HepG2 (cell line): ENCODE results near the gene OR5K2. TPM values are rescaled to one million over a fixed set of nuclear protein-coding genes. Genes with fewer than 3 reads are reported as not detected.

Experiments used
- CC2D1A ChIP-seq: sonication (generic); formaldehyde crosslinking; IDR thresholded peaks from 2 replicates; pipeline ENCODE4 v1.8.1; 2023; ENCODE audit warnings: mild to moderate bottlenecking, missing genetic modification reagents
- EP300 ChIP-seq, 3 experiments: sonication (generic) in 1 of 3; formaldehyde crosslinking in 1 of 3; IDR thresholded peaks; 2 replicates each; pipeline versions ENCODE4 v1.5.1 to v1.6.1; 2011 to 2020; ENCODE audit warnings: low read depth in 2 of 3, low read length in 2 of 3, borderline replicate concordance in 1 of 3, improper control_type of control experiment in 1 of 3, mild to moderate bottlenecking in 1 of 3, missing genetic modification reagents in 1 of 3, moderate library complexity in 1 of 3
- HNF4A ChIP-seq: sonication (generic); formaldehyde crosslinking; IDR thresholded peaks from 2 replicates; pipeline ENCODE4 v1.4.0; 2020; ENCODE audit warnings: missing genetic modification reagents
- KLF16 ChIP-seq, 2 experiments: sonication (generic) in 1 of 2; formaldehyde crosslinking in 1 of 2; IDR thresholded peaks; 2 replicates each; pipeline versions ENCODE4 v1.6.1 to v1.8.0; 2016 to 2023; ENCODE audit warnings: missing genetic modification reagents in 2 of 2, missing compliant biosample characterization in 1 of 2
- NCOR1 ChIP-seq: fragments of 200-600 bp; sonication (generic); IDR thresholded peaks from 2 replicates; pipeline ENCODE4 v1.7.0; 2017; ENCODE audit warnings: antibody characterized with exemption, low read length, borderline replicate concordance
- NR2F2 ChIP-seq: IDR thresholded peaks from 2 replicates; pipeline ENCODE4 v1.6.1; 2012; ENCODE audit warnings: low read depth, inconsistent platforms, borderline replicate concordance
- SALL1 ChIP-seq: sonication (generic); formaldehyde crosslinking; IDR thresholded peaks from 2 replicates; pipeline ENCODE4 v1.8.0; 2022; ENCODE audit warnings: mild to moderate bottlenecking, missing genetic modification reagents
- SNAPC2 ChIP-seq: sonication (generic); formaldehyde crosslinking; IDR thresholded peaks from 2 replicates; pipeline ENCODE4 v1.8.1; 2022; ENCODE audit warnings: mild to moderate bottlenecking, missing genetic modification reagents
- SOX13 ChIP-seq, 3 experiments: fragments of 450-650 bp in 1 of 3; sonication (generic) in 1 of 3; formaldehyde crosslinking in 1 of 3; IDR thresholded peaks in 2 of 3; conservative IDR thresholded peaks in 1 of 3; 2 replicates each; pipeline versions ENCODE4 v1.5.0 to v1.6.1; 2016 to 2020; ENCODE audit warnings: antibody characterized with exemption in 1 of 3, mild to moderate bottlenecking in 1 of 3, missing compliant biosample characterization in 1 of 3, missing genetic modification reagents in 1 of 3, moderate library complexity in 1 of 3
- WIZ ChIP-seq: sonication (generic); formaldehyde crosslinking; IDR thresholded peaks from 2 replicates; pipeline ENCODE4 v1.5.1; 2020; ENCODE audit warnings: mild to moderate bottlenecking, missing genetic modification reagents
- ZFP41 ChIP-seq: sonication (generic); formaldehyde crosslinking; IDR thresholded peaks from 2 replicates; pipeline ENCODE4 v1.4.0; 2020; ENCODE audit warnings: mild to moderate bottlenecking, missing genetic modification reagents, borderline replicate concordance
- ZMAT3 ChIP-seq: sonication (generic); formaldehyde crosslinking; conservative IDR thresholded peaks from 2 replicates; pipeline ENCODE4 v1.7.0; 2021; ENCODE audit warnings: missing genetic modification reagents
- ZNF296 ChIP-seq: sonication (generic); formaldehyde crosslinking; conservative IDR thresholded peaks from 2 replicates; pipeline ENCODE4 v1.5.0; 2020; ENCODE audit warnings: mild to moderate bottlenecking, missing genetic modification reagents
- ZNF552 ChIP-seq: sonication (generic); formaldehyde crosslinking; IDR thresholded peaks from 2 replicates; pipeline ENCODE4 v1.9.0; 2022; ENCODE audit warnings: missing genetic modification reagents, mild to moderate bottlenecking, borderline replicate concordance
- ZZZ3 ChIP-seq: sonication (generic); formaldehyde crosslinking; IDR thresholded peaks from 2 replicates; pipeline ENCODE4 v1.4.0; 2020; ENCODE audit warnings: missing genetic modification reagents, mild to moderate bottlenecking, borderline replicate concordance
- polyA plus RNA-seq, 8 experiments: library from polyadenylated mRNA; depleted of rRNA in 3 of 8; stranded (reverse) in 7 of 8; unstranded in 1 of 8; fragments of >200 nt; fragmentation: Illumina TruSeq in 4 of 8; extraction: Trizol in 4 of 8; gene quantifications; 2 replicates each; pipeline versions ENCODE4 v1.2.1 to v1.2.3, GENCODE V29; 2011 to 2016; ENCODE audit warnings: low read depth in 4 of 8, missing spikeins in 1 of 8, mixed read lengths in 1 of 8; ENCODE audit not compliant: insufficient read depth in 1 of 8
- total RNA-seq, 5 experiments: library from RNA; depleted of rRNA; stranded (reverse); fragments of >200 nt; fragmentation: Illumina TruSeq; extraction: Trizol; gene quantifications; 2 replicates each; pipeline ENCODE4 v1.2.3, GENCODE V29; 2016; ENCODE audit warnings: low read depth in 1 of 5
- TF ChIP-seq, protein P1 (sequence below): sonication (generic); formaldehyde crosslinking; IDR thresholded peaks from 2 replicates; pipeline ENCODE4 v1.4.0; 2020; ENCODE audit warnings: mild to moderate bottlenecking, missing genetic modification reagents
- TF ChIP-seq, protein P2 (sequence below): sonication (generic); formaldehyde crosslinking; IDR thresholded peaks from 2 replicates; pipeline ENCODE4 v1.4.0; 2020; ENCODE audit warnings: missing genetic modification reagents
- TF ChIP-seq, protein P3 (sequence below): IDR thresholded peaks from 2 replicates; pipeline ENCODE4 v1.6.1; 2016
- TF ChIP-seq, protein P4 (sequence below): sonication (generic); formaldehyde crosslinking; IDR thresholded peaks from 2 replicates; pipeline ENCODE4 v1.4.0; 2020; ENCODE audit warnings: mild to moderate bottlenecking, missing genetic modification reagents
- TF ChIP-seq, protein P5 (sequence below): sonication (generic); formaldehyde crosslinking; IDR thresholded peaks from 2 replicates; pipeline ENCODE4 v1.8.0; 2022; ENCODE audit warnings: mild to moderate bottlenecking, missing genetic modification reagents, moderate library complexity

Gene OR5K2
- total and polyA plus RNA-seq, 2 of the 13 experiments (the other 11 are each of a cell fraction or from before 2014, with no cell fraction given) = not detected

DNA sequence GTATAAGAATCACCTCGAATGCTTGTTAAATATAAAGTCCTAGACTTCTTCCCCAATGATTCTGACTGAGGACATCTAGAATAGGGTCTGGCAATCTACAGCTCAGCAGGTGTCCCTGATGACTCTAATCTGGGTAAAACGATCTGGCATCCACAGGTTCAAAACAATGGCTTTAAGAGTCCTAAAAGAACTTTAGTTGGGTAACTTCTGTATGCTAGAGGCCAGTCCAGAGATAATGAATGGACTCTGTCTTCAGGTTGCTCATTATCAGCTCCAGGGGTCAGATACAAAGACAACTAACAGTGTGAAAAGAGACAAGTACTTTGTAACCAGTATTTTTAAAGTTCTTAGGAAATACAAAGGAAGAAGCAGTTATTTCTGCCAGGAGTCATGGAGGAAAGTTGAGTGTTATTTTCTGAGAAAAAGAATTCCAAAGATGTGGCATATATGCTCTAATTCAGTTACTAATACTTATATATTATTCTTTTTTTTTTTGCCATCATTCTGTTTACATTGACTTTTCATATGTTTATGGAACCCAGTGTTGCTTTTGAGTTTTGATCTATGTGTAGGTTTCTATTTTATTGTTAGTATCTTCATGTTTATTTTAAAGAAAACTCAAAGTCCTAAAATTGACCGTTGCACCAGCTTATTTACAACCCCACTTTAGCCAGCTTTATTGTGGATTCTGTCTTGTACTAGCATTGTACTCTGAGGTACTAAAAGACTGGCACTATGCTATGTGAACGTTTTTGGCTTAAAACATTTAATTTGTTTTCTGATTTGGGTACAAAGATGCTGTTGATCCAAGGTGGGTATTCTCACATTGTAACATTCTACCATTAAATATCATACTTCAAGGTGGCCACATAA, 31.2 kb downstream of the OR5K2 start (continued):
- TF ChIP-seq HNF4A (CRISPR knock-in tag) (peak; percentile 31; the same call in 1 of the 2 replicates), KLF16 (CRISPR knock-in tag; IDR thresholded peaks at IDR 0.05) (no peak), ZMAT3 (no peak), ZFP41 (no peak), ZZZ3 (CRISPR knock-in tag) (no peak), ZNF552 (CRISPR knock-in tag) (no peak), WIZ (CRISPR knock-in tag) (no peak), NCOR1 (peak; percentile 24; the same call in 1 of the 2 replicates), SOX13 (IDR thresholded peaks at IDR 0.05) (no peak), SOX13 (CRISPR knock-in tag; conservative IDR thresholded peaks at IDR 0.05 in 1 of 2, IDR thresholded peaks at IDR 0.05 in 1 of 2) (peak in 1 of 2 experiments; percentile 47; a peak in 1 of 4 replicates), CC2D1A (CRISPR knock-in tag) (no peak), EP300 (IDR thresholded peaks at IDR 0.05; ENCODE audit: low read depth in 2 of 2, low read length in 2 of 2) (peak in 1 of 2 experiments; percentile 37; a peak in 1 of 4 replicates), EP300 (CRISPR knock-in tag; IDR thresholded peaks at IDR 0.05; ENCODE audit: borderline replicate concordance) (no peak), NR2F2 (0 out of 2 replicates have a peak, but pooled peaks have one; percentile 39), ZNF296 (CRISPR knock-in tag) (no peak), SNAPC2 (CRISPR knock-in tag) (no peak), SALL1 (CRISPR knock-in tag) (no peak)
- TF ChIP-seq, protein P1, sequence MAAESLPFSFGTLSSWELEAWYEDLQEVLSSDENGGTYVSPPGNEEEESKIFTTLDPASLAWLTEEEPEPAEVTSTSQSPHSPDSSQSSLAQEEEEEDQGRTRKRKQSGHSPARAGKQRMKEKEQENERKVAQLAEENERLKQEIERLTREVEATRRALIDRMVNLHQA (CRISPR knock-in tag) = no peak
- TF ChIP-seq, protein P2, sequence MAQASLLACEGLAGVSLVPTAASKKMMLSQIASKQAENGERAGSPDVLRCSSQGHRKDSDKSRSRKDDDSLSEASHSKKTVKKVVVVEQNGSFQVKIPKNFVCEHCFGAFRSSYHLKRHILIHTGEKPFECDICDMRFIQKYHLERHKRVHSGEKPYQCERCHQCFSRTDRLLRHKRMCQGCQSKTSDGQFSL (CRISPR knock-in tag) = no peak
- TF ChIP-seq, protein P3, sequence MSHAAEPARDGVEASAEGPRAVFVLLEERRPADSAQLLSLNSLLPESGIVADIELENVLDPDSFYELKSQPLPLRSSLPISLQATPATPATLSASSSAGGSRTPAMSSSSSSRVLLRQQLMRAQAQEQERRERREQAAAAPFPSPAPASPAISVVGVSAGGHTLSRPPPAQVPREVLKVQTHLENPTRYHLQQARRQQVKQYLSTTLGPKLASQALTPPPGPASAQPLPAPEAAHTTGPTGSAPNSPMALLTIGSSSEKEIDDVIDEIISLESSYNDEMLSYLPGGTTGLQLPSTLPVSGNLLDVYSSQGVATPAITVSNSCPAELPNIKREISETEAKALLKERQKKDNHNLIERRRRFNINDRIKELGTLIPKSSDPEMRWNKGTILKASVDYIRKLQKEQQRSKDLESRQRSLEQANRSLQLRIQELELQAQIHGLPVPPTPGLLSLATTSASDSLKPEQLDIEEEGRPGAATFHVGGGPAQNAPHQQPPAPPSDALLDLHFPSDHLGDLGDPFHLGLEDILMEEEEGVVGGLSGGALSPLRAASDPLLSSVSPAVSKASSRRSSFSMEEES (CRISPR knock-in tag) = no peak
- TF ChIP-seq, protein P4, sequence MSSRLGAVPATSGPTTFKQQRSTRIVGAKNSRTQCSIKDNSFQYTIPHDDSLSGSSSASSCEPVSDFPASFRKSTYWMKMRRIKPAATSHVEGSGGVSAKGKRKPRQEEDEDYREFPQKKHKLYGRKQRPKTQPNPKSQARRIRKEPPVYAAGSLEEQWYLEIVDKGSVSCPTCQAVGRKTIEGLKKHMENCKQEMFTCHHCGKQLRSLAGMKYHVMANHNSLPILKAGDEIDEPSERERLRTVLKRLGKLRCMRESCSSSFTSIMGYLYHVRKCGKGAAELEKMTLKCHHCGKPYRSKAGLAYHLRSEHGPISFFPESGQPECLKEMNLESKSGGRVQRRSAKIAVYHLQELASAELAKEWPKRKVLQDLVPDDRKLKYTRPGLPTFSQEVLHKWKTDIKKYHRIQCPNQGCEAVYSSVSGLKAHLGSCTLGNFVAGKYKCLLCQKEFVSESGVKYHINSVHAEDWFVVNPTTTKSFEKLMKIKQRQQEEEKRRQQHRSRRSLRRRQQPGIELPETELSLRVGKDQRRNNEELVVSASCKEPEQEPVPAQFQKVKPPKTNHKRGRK (CRISPR knock-in tag) = no peak
- TF ChIP-seq, protein P5, sequence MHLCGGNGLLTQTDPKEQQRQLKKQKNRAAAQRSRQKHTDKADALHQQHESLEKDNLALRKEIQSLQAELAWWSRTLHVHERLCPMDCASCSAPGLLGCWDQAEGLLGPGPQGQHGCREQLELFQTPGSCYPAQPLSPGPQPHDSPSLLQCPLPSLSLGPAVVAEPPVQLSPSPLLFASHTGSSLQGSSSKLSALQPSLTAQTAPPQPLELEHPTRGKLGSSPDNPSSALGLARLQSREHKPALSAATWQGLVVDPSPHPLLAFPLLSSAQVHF = no peak
